ENCODE measurements around the gene LRTM1.

Gene LRTM1

GRCh38 chr3:54917862-54918261, 10.0 kb downstream of the LRTM1 start:
- Histone ChIP-seq H3K36me3 (ENCODE audit: insufficient read depth, low read length) (peaks cover 3% of the 10 kb centered on the region; the same call in 1 of the 2 replicates), H3K9me3 (ENCODE audit: control insufficient read depth, insufficient read depth, low read length) (no peaks in the 10 kb centered on the region), H3K4me1 (ENCODE audit: insufficient read depth, low read length) (no peaks in the 10 kb centered on the region), H3K9ac (ENCODE audit: low read depth, low read length) (no peak overlapping the region)

GRCh38 chr3:54917174-54917573, 10.7 kb downstream of the LRTM1 start:
- Histone ChIP-seq H3K9ac (ENCODE audit: low read depth, low read length) (no peak overlapping the region), H3K9me3 (ENCODE audit: control insufficient read depth, insufficient read depth, low read length) (no peaks in the 10 kb centered on the region; the same call in 1 of the 2 replicates), H3K36me3 (ENCODE audit: insufficient read depth, low read length) (peaks cover 3% of the 10 kb centered on the region; the same call in 1 of the 2 replicates), H3K4me1 (ENCODE audit: insufficient read depth, low read length) (no peaks in the 10 kb centered on the region)

GRCh38 chr3:54916732-54917131, 11.1 kb downstream of the LRTM1 start:
- H3K36me3 ChIP-seq (ENCODE audit: insufficient read depth, low read length): peaks cover 3% of the 10 kb centered on the region; the same call in 1 of the 2 replicates
- H3K4me1 ChIP-seq (ENCODE audit: insufficient read depth, low read length): no peaks in the 10 kb centered on the region

GRCh38 chr3:54915976-54916375, 11.9 kb downstream of the LRTM1 start:
- no peak overlapping the region for H3K9ac ChIP-seq (ENCODE audit: low read depth, low read length)
- peaks cover 3% of the 10 kb centered on the region for H3K9me3 ChIP-seq (ENCODE audit: control insufficient read depth, insufficient read depth, low read length)
- H3K36me3 ChIP-seq (ENCODE audit: insufficient read depth, low read length): peaks cover 3% of the 10 kb centered on the region; the same call in 1 of the 2 replicates
- no peaks in the 10 kb centered on the region for H3K4me1 ChIP-seq (ENCODE audit: insufficient read depth, low read length)

More at GRCh38 chr3:54916732-54917131, 11.1 kb downstream of the LRTM1 start:
- H3K9me3 ChIP-seq (ENCODE audit: control insufficient read depth, insufficient read depth, low read length): no peaks in the 10 kb centered on the region; the same call in 1 of the 2 replicates
- H3K9ac ChIP-seq (ENCODE audit: low read depth, low read length): no peak overlapping the region

GRCh38 chr3:54915181-54915580, 12.7 kb downstream of the LRTM1 start:
- Histone ChIP-seq H3K36me3 (ENCODE audit: insufficient read depth, low read length) (peaks cover 3% of the 10 kb centered on the region; the same call in 1 of the 2 replicates), H3K9me3 (ENCODE audit: control insufficient read depth, insufficient read depth, low read length) (peaks cover 3% of the 10 kb centered on the region), H3K4me1 (ENCODE audit: insufficient read depth, low read length) (no peaks in the 10 kb centered on the region), H3K9ac (ENCODE audit: low read depth, low read length) (no peak overlapping the region)

GRCh38 chr3:54914180-54914579, 13.7 kb downstream of the LRTM1 start:
- Histone ChIP-seq H3K9ac (ENCODE audit: low read depth, low read length) (no peak overlapping the region), H3K9me3 (ENCODE audit: control insufficient read depth, insufficient read depth, low read length) (peaks cover 3% of the 10 kb centered on the region), H3K4me1 (ENCODE audit: insufficient read depth, low read length) (no peaks in the 10 kb centered on the region), H3K36me3 (ENCODE audit: insufficient read depth, low read length) (no peaks in the 10 kb centered on the region; the same call in 1 of the 2 replicates)

GRCh38 chr3:54909191-54909590, 18.7 kb downstream of the LRTM1 start:
- H3K4me1 ChIP-seq (ENCODE audit: insufficient read depth, low read length): no peaks in the 10 kb centered on the region
- no peak overlapping the region for H3K9ac ChIP-seq (ENCODE audit: low read depth, low read length)
- peaks cover 3% of the 10 kb centered on the region for H3K9me3 ChIP-seq (ENCODE audit: control insufficient read depth, insufficient read depth, low read length)
- H3K36me3 ChIP-seq (ENCODE audit: insufficient read depth, low read length): no peaks in the 10 kb centered on the region

GRCh38 chr3:54906763-54907162, 21.1 kb downstream of the LRTM1 start:
- H3K9ac ChIP-seq (ENCODE audit: low read depth, low read length): no peak overlapping the region
- no peaks in the 10 kb centered on the region for H3K4me1 ChIP-seq (ENCODE audit: insufficient read depth, low read length)
- H3K36me3 ChIP-seq (ENCODE audit: insufficient read depth, low read length): no peaks in the 10 kb centered on the region
- H3K9me3 ChIP-seq (ENCODE audit: control insufficient read depth, insufficient read depth, low read length): peaks cover 3% of the 10 kb centered on the region; the same call in 1 of the 2 replicates

- Histone ChIP-seq H3K9me3 (ENCODE audit: control insufficient read depth, insufficient read depth, low read length) (no peaks in the 10 kb centered on the region), H3K4me1 (ENCODE audit: insufficient read depth, low read length) (no peaks in the 10 kb centered on the region), H3K9ac (ENCODE audit: low read depth, low read length) (no peak overlapping the region), H3K36me3 (ENCODE audit: insufficient read depth, low read length) (no peaks in the 10 kb centered on the region)
Observed at GRCh38 chr3:54905920-54906319, 21.9 kb downstream of the LRTM1 start.

GRCh38 chr3:54905261-54905888, 22.5 kb downstream of the LRTM1 start:
- H3K9ac ChIP-seq (ENCODE audit: low read depth, low read length): no peak overlapping the region

GRCh38 chr3:54901906-54902685, 25.8 kb downstream of the LRTM1 start:
- Histone ChIP-seq H3K9ac (ENCODE audit: low read depth, low read length) (no peak overlapping the region), H3K36me3 (ENCODE audit: insufficient read depth, low read length) (peaks cover 12% of the 10 kb centered on the region; the same call in 1 of the 2 replicates), H3K4me1 (ENCODE audit: insufficient read depth, low read length) (no peaks in the 10 kb centered on the region), H3K9me3 (ENCODE audit: control insufficient read depth, insufficient read depth, low read length) (no peaks in the 10 kb centered on the region)

More at GRCh38 chr3:54905261-54905888, 22.5 kb downstream of the LRTM1 start:
- peaks cover 2% of the 10 kb centered on the region; the same call in 1 of the 2 replicates for H3K36me3 ChIP-seq (ENCODE audit: insufficient read depth, low read length)
- no peaks in the 10 kb centered on the region for H3K4me1 ChIP-seq (ENCODE audit: insufficient read depth, low read length)
- H3K9me3 ChIP-seq (ENCODE audit: control insufficient read depth, insufficient read depth, low read length): no peaks in the 10 kb centered on the region

GRCh38 chr3:54900838-54901591, 26.8 kb downstream of the LRTM1 start:
- H3K9ac ChIP-seq (ENCODE audit: low read depth, low read length): no peak overlapping the region
- H3K36me3 ChIP-seq (ENCODE audit: insufficient read depth, low read length): peaks cover 12% of the 10 kb centered on the region; the same call in 1 of the 2 replicates

GRCh38 chr3:54899273-54899672, 28.6 kb downstream of the LRTM1 start:
- Histone ChIP-seq H3K36me3 (ENCODE audit: insufficient read depth, low read length) (peaks cover 12% of the 10 kb centered on the region; the same call in 1 of the 2 replicates), H3K9ac (ENCODE audit: low read depth, low read length) (no peak overlapping the region), H3K9me3 (ENCODE audit: control insufficient read depth, insufficient read depth, low read length) (no peaks in the 10 kb centered on the region), H3K4me1 (ENCODE audit: insufficient read depth, low read length) (no peaks in the 10 kb centered on the region)

More at GRCh38 chr3:54900838-54901591, 26.8 kb downstream of the LRTM1 start:
- Histone ChIP-seq H3K4me1 (ENCODE audit: insufficient read depth, low read length) (no peaks in the 10 kb centered on the region), H3K9me3 (ENCODE audit: control insufficient read depth, insufficient read depth, low read length) (no peaks in the 10 kb centered on the region)

Data from ES-I3 (cell line).